ENCODE results near the gene AKNA.
A peak's percentile ranks its signal among the peaks of the same experiment; 100 is the strongest.

AKNA gene

DNA sequence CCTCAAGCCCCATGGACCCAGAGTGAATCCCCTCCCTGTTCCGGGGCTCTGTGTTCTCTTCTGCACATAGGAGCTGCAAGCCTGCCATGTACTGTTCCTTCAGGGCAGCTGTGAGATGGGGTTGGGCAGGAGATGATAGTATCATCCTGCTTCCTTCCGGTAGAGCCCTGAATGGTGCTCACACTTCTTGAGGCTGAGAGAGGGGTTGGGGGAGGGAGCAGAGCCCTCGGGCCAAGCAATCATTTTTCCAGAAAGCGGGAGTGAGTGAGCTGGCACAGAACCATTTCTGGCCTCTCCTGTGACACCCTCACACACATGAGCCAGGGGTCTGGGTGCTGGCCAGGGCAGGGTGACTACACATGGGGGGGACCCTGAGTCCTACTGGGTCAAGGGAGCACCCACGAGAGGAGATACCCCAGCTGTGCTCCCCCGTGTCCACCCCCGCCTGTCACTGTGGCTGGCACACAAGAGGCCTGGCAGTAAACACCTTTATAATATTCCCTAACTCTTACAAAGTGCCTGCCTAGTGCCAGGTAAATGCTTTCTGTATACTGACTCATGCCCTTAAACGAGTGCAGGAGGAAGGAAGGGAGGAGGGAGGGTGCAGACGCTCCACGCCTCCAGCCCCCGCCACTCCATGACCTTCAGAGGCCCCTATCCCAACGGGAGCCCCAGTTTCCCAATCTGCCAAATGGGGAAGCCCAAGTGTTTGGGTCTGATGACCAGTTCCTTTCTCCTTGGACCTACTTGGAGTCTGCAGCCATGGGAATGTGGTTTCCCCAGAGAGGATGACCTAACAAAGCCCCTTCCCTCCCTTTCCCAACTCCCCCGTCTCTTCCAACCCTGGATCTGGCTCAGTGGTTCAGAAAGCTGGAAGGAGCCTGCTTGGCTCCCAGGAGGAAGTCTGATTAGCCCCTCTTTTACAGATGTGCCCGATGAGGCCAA is 15.5 kb downstream of the AKNA start:
- Histone ChIP-seq H3K4me2 (ENCODE audit: low read length) (no peak overlapping the region), H3K27me3 (ENCODE audit: control insufficient read depth, insufficient read depth, low read length) (no peaks in the 10 kb centered on the region), H3K36me3 (ENCODE audit: insufficient read depth, low read length) (peaks cover 28% of the 10 kb centered on the region), H3K9me3 (replicated peaks; ENCODE audit: low read length) (no peaks in the 10 kb centered on the region), H3K4me1 (ENCODE audit: control insufficient read depth, insufficient read depth, low read length) (peaks cover under 1% of the 10 kb centered on the region), H3K4me3 (ENCODE audit: low read length) (no peak overlapping the region), H3K9ac (ENCODE audit: low read depth, low read length) (no peak overlapping the region)

DNA sequence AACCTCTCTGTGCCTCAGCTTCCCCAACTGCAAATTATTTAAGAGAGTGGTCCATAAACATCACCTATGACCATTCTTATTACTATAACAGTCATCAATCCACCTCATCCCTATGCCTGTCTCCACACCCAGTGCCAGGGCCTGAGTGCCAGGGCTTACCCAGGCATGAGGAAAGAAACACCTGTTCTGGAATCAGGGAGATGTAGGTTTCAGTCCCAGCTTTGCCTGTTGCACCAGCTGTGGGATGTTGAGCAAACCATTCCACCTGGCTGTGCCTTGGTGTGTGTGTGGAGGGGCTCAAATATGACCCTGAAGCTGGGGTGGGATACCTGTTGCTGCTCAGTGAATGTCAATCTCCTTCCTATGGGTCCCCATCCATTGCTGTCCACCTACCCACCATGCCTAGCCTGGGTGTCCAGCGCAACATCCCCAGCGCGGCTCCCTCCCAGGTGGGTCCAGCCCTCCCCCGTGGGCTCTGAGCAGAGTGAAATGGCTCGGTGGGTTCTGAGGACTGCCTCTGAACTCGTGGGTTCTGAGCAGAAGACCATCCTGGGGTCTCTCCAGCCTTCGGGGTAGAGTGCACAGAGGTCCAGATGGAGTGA is 16.3 kb downstream of the AKNA start:
- Histone ChIP-seq H3K9me3 (replicated peaks; ENCODE audit: low read length) (no peaks in the 10 kb centered on the region), H3K9ac (ENCODE audit: low read depth, low read length) (no peak overlapping the region), H3K27me3 (ENCODE audit: control insufficient read depth, insufficient read depth, low read length) (no peaks in the 10 kb centered on the region), H3K4me1 (ENCODE audit: control insufficient read depth, insufficient read depth, low read length) (peaks cover 8% of the 10 kb centered on the region), H3K4me2 (ENCODE audit: low read length) (no peak overlapping the region), H3K36me3 (ENCODE audit: insufficient read depth, low read length) (peaks cover 20% of the 10 kb centered on the region), H3K4me3 (ENCODE audit: low read length) (no peak overlapping the region)

DNA sequence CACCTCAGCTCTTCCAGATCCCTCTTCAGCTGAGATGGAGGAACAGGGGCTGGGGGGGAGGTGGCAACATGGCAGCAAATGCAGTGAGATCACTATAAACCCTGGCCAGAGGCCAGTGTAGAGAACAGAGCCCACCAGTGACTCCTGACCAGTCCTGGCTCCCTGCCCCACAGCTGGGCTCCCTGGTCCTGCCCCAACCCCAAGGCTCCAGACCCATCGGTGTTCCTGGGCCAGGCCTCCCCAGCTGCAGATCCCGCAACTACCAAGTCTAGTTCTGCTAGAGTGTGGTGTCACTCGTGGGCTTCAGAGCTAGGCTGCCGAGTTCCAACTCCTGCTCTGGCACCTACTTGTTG is 16.8 kb downstream of the AKNA start:
- peaks cover 19% of the 10 kb centered on the region for H3K36me3 ChIP-seq (ENCODE audit: insufficient read depth, low read length)
- H3K4me1 ChIP-seq (ENCODE audit: control insufficient read depth, insufficient read depth, low read length), result peaks cover 11% of the 10 kb centered on the region
- no peak overlapping the region for H3K4me3 ChIP-seq (ENCODE audit: low read length)
- no peaks in the 10 kb centered on the region for H3K9me3 ChIP-seq (replicated peaks; ENCODE audit: low read length)
- no peak overlapping the region for H3K4me2 ChIP-seq (ENCODE audit: low read length)
- H3K9ac ChIP-seq (ENCODE audit: low read depth, low read length), result no peak overlapping the region
- no peaks in the 10 kb centered on the region for H3K27me3 ChIP-seq (ENCODE audit: control insufficient read depth, insufficient read depth, low read length)

DNA sequence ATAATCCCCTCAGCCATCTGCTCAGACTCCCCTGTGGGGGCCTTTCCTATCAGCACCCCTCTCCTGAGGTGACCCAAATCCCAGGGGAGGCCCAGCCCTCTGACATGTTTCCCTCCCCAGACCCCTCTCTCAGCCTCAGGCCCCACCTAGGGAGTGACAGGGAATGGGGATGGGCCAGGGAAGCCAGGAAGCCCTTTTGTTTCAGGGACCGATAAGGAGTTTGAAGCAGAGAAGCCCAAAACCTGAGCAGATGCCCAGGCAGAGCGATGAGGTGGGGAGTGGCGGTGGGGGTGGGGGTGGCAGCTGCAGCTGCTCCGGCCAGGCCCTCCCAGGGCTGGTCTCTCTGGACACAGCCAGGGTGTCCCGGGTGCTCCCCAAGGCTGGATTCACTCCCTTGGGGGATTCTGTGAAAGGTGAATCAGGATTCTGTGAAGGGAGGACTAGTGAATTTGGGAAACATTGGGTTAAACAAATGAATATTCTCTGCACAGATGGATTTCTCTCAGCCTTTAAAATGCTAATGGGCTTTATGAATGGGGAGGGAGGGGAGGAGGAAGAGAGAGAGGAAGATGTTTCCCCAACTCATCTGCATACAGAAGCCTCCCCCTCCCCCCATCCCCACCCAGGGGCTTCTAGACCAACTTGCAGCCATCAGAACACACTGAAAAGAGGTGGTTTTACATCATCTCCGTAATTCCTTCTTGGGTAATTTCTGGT is 17.4 kb downstream of the AKNA start:
- Histone ChIP-seq H3K4me3 (ENCODE audit: low read length) (no peak overlapping the region), H3K9ac (ENCODE audit: low read depth, low read length) (no peak overlapping the region), H3K4me2 (ENCODE audit: low read length) (no peak overlapping the region), H3K4me1 (ENCODE audit: control insufficient read depth, insufficient read depth, low read length) (peaks cover 15% of the 10 kb centered on the region), H3K36me3 (ENCODE audit: insufficient read depth, low read length) (peaks cover 19% of the 10 kb centered on the region), H3K9me3 (replicated peaks; ENCODE audit: low read length) (no peaks in the 10 kb centered on the region), H3K27me3 (ENCODE audit: control insufficient read depth, insufficient read depth, low read length) (no peaks in the 10 kb centered on the region)

DNA sequence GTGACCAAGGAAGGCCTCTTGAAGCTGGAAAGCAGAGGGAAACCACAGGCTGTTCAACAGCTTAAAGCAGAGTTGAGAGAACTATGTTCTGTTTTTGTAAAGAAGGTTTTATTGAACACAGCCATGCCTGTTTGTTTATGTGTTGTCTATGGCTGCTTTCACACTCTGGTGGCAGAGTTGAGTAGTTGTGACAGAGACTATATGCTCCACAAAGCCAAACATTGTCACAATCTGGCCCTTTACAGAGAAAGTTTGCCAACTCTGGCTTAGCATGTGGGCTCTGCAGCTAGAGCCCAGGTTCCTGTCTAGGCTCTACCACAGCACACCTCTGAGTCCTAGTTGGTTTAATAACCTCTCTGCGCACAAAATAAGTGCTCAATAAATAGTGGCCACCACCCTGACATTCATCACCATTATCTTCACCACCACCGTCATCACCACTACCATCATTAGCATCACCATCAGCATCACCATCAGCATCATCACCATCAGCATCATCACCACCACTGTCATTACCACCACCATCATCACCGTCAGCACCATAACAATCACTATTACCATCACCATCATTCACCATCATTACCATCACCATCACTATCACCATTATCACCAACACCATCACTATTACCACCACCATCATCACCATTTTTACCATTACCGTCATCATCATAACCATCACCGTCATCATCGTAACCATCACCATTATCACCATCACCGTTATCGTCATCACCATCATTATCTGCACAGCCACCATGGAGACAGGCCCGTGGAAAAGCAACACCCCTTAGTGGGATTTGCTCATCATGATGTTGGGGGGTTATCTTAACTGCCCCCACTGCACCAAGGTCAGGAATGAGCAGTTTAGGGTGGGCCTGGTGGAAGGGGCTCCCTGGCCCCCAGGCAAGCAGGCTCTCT is 18.3 kb downstream of the AKNA start:
- Histone ChIP-seq H3K27me3 (ENCODE audit: control insufficient read depth, insufficient read depth, low read length) (no peaks in the 10 kb centered on the region), H3K4me2 (ENCODE audit: low read length) (no peak overlapping the region), H3K9me3 (replicated peaks; ENCODE audit: low read length) (no peaks in the 10 kb centered on the region), H3K9ac (ENCODE audit: low read depth, low read length) (no peak overlapping the region), H3K36me3 (ENCODE audit: insufficient read depth, low read length) (peaks cover 19% of the 10 kb centered on the region), H3K4me3 (ENCODE audit: low read length) (no peak overlapping the region), H3K4me1 (ENCODE audit: control insufficient read depth, insufficient read depth, low read length) (peaks cover 24% of the 10 kb centered on the region)

DNA sequence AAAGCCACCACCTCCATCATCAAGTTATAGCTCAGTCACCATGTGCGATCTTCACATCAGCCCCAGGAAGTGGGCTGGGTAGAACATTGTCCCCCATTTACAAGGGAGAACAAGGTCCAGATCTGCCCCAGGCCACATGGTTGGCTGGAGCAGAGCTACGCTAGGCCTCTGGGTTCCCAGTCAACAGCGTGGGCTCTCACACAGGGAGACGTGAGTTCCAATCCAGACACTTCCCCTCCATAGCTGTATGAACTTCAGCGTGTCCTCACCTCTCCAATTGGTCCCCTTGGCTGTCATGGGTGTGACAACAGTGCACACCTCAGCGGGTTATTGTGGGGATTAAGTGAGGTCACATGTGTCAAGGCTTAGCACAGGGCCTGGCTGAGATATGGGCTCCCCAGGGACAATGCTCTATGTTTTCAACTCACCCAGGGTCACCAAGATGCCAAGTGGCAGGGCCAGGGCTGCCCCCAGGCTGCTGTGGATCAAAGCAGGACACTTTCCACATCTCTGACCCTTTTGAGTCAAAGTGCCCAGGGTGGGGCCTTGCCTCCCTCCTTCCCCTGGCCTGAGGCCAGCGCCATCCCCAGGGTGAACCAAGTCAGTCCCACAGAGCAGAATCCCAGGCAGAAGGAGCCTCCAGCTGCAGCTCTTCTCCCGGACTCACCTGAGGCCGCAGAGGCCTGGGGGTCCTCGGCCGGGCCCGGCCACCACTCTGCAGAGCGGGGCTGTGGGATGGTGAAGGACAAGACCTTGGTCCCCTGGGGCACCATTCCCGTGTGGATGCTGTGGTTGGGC is 19.8 kb downstream of the AKNA start:
- no peaks in the 10 kb centered on the region for H3K27me3 ChIP-seq (ENCODE audit: control insufficient read depth, insufficient read depth, low read length)
- no peak overlapping the region for H3K9ac ChIP-seq (ENCODE audit: low read depth, low read length)
- H3K4me3 ChIP-seq (ENCODE audit: low read length), result no peak overlapping the region
- H3K9me3 ChIP-seq (replicated peaks; ENCODE audit: low read length), result no peaks in the 10 kb centered on the region
- peaks cover 25% of the 10 kb centered on the region for H3K36me3 ChIP-seq (ENCODE audit: insufficient read depth, low read length)
- H3K4me1 ChIP-seq (ENCODE audit: control insufficient read depth, insufficient read depth, low read length), result peaks cover 38% of the 10 kb centered on the region
- no peak overlapping the region for H3K4me2 ChIP-seq (ENCODE audit: low read length)

DNA sequence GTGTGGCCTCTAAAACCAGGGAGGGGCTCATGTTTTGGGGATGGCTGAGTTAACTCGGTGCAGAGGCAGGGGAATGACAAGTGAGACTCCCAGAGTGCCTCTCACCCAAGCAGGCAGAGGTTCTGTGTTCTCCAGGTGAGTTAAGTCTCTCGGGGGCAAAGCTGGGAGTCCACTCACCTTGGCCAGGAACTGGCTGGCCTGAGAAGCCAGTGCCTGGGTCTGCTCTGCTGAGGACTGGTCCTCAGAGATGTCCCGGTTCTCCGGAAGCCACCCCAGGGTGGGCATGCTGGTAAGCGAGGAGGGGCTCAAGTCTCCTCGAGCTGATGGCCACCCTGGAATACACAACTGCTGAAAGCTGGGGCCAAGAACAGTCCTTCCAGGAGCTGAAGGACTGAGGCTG is 20.4 kb downstream of the AKNA start:
- peaks cover 39% of the 10 kb centered on the region for H3K4me1 ChIP-seq (ENCODE audit: control insufficient read depth, insufficient read depth, low read length)
- H3K36me3 ChIP-seq (ENCODE audit: insufficient read depth, low read length), result peaks cover 28% of the 10 kb centered on the region
- no peak overlapping the region for H3K9ac ChIP-seq (ENCODE audit: low read depth, low read length)
- H3K27me3 ChIP-seq (ENCODE audit: control insufficient read depth, insufficient read depth, low read length), result no peaks in the 10 kb centered on the region
- H3K9me3 ChIP-seq (replicated peaks; ENCODE audit: low read length), result no peaks in the 10 kb centered on the region
- no peak overlapping the region for H3K4me3 ChIP-seq (ENCODE audit: low read length)
- no peak overlapping the region for H3K4me2 ChIP-seq (ENCODE audit: low read length)

DNA sequence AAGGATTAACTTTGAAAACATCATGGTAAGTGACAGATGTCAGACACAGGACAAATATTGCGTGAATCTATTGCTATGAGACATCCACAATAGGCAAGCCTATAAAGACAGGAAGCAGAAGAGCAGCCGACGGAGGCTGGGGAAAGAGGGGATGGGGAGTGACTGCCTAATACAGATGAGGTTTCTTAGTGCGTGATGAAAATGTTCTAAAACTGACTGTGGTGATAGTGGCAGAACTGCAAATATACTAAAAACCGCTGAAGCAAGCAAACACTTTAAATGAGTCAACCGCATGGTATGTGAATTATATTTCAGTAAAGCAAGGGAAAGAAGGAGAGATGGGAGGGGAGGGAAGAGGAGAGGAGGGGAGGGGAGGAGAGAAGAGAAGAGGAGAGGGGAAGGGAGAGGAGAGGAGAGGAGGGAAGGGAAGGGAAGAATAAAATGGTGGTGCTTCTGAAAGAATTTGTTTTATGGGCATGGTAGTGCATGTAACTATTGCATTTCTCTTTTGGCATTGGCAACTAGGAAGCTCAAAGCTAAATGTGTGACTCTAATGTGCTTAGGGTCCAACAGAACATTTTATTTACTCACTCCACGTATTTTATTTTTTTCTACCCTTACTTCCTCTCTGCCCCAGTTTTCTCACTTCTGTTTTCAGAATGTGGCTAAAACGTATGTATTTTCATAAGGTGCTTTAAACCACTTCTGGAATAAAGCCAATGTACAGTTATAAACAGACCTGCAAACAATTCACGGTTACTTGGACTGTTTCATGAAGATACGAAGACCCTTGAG is 21.3 kb downstream of the AKNA start:
- Histone ChIP-seq H3K9ac (ENCODE audit: low read depth, low read length) (peak overlapping the region; percentile 8), H3K4me2 (ENCODE audit: low read length) (peak overlapping the region; percentile 0), H3K4me1 (ENCODE audit: control insufficient read depth, insufficient read depth, low read length) (peaks cover 39% of the 10 kb centered on the region), H3K4me3 (ENCODE audit: low read length) (no peak overlapping the region), H3K27me3 (ENCODE audit: control insufficient read depth, insufficient read depth, low read length) (no peaks in the 10 kb centered on the region), H3K9me3 (replicated peaks; ENCODE audit: low read length) (no peaks in the 10 kb centered on the region), H3K36me3 (ENCODE audit: insufficient read depth, low read length) (peaks cover 30% of the 10 kb centered on the region)

DNA sequence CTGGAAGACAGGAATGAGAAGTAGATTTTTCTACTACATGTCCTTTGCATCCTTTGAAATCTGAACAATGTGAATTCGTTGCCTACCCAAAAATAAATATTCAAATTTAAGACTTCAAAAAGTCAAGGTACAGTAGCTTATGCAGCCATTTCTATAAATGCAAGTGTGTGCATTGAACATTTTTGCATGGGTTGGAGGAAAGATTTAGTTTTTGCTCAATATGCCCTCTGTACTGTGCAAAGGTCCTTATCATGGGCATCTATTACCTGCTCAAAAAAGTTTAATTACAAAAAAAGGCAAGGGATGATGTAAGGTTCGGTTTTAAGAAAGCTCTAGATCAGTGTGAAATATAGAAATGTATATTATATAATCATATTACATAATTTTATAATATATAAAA is 22.6 kb downstream of the AKNA start:
- H3K27me3 ChIP-seq (ENCODE audit: control insufficient read depth, insufficient read depth, low read length), result no peaks in the 10 kb centered on the region
- H3K36me3 ChIP-seq (ENCODE audit: insufficient read depth, low read length), result peaks cover 38% of the 10 kb centered on the region
- H3K4me1 ChIP-seq (ENCODE audit: control insufficient read depth, insufficient read depth, low read length), result peaks cover 39% of the 10 kb centered on the region
- no peak overlapping the region for H3K4me3 ChIP-seq (ENCODE audit: low read length)
- H3K4me2 ChIP-seq (ENCODE audit: low read length), result no peak overlapping the region
- H3K9ac ChIP-seq (ENCODE audit: low read depth, low read length), result no peak overlapping the region
- H3K9me3 ChIP-seq (replicated peaks; ENCODE audit: low read length), result no peaks in the 10 kb centered on the region

Data from skeletal muscle satellite cell (primary cell).